GM12878 (cell line): ENCODE results near the gene FAM228A. TPM values are rescaled to one million over a fixed set of nuclear protein-coding genes. Genes with fewer than 3 reads are reported as not detected.

ENCODE experiments used
- ATAC-seq: fragments of 200-7000 bp; cut with Tn5 transposase; 3 replicates; pipeline ENCODE4 v1.9.1; 2020; ENCODE audit warnings: mild to moderate bottlenecking, moderate library complexity
- BruUV-seq: library from RNA; stranded (reverse); fragments of 400-500 nt; replicated peaks from 2 replicates; lab custom pipeline; 2021; lab: Mats Ljungman, UMichigan
- CTCF ChIA-PET: fragments of 300-600 bp; sonication (Branson Sonifier 250); formaldehyde crosslinking; extraction: SDS; loops from one replicate; lab custom pipeline; 2021; ENCODE audit warnings: inconsistent platforms; lab: Yijun Ruan, JAX
- POLR2A ChIA-PET: fragments of 350-600 bp; formaldehyde crosslinking; extraction: SDS; loops from one replicate; lab custom pipeline; 2021; ENCODE audit warnings: inconsistent platforms; lab: Charles Lee
- RAD21 ChIA-PET: fragments of 300-600 bp; sonication (Branson Sonifier 250); formaldehyde crosslinking; loops from one replicate; lab custom pipeline; 2023; ENCODE audit warnings: antibody characterized with exemption; ENCODE audit not compliant: unreplicated experiment; lab: Charles Lee
- SMC1A ChIA-PET: fragments of 300-600 bp; sonication (Branson Sonifier 250); formaldehyde crosslinking; loops from one replicate; lab custom pipeline; 2023; ENCODE audit not compliant: unreplicated experiment, uncharacterized antibody; lab: Charles Lee
- DNase-seq: peaks from one replicate; pipeline ENCODE4 v3.0.0-alpha.2; 2011; ENCODE audit warnings: low read depth, low spot score
- FAIRE-seq: peaks from 3 replicates; lab custom pipeline; 2011; peaks lifted over from hg19 to GRCh38; lab: Jason Lieb, UNC
- H2AFZ ChIP-seq: 2 replicates; pipeline ENCODE4 v1.6.0; 2011; ENCODE audit warnings: low read depth, low read length, control low read depth; ENCODE audit not compliant: control insufficient read depth
- H3K27ac ChIP-seq: 2 replicates; pipeline ENCODE4 v1.5.1; 2011; ENCODE audit warnings: control low read depth; ENCODE audit not compliant: control insufficient read depth, insufficient read depth
- H3K27me3 ChIP-seq, 2 experiments: replicated peaks in 1 of 2; 2 replicates each; pipeline versions ENCODE4 v1.6.0 to v1.6.1; 2011; ENCODE audit warnings: low read length in 1 of 2; ENCODE audit not compliant: control insufficient read depth in 2 of 2, insufficient read depth in 2 of 2
- H3K36me3 ChIP-seq, 2 experiments: 2 replicates each; pipeline ENCODE4 v1.5.1; 2011; ENCODE audit warnings: low read length in 1 of 2; ENCODE audit not compliant: control insufficient read depth in 2 of 2, insufficient read depth in 2 of 2
- H3K4me1 ChIP-seq: 2 replicates; pipeline ENCODE4 v1.6.1; 2011; ENCODE audit warnings: mild to moderate bottlenecking, low read length, moderate library complexity, mixed read lengths; ENCODE audit not compliant: control insufficient read depth, insufficient read depth
- H3K4me2 ChIP-seq: 2 replicates; pipeline ENCODE4 v1.6.0; 2011; ENCODE audit warnings: control low read depth; ENCODE audit not compliant: control insufficient read depth, insufficient read depth
- H3K4me3 ChIP-seq: fragments of 200-600 bp; sonication (generic); 2 replicates; pipeline ENCODE4 v1.5.1; 2016
- H3K79me2 ChIP-seq: 2 replicates; pipeline ENCODE4 v1.6.0; 2011; ENCODE audit warnings: low read length; ENCODE audit not compliant: control insufficient read depth, insufficient read depth
- H3K9ac ChIP-seq: 2 replicates; pipeline ENCODE4 v1.8.0; 2011; ENCODE audit warnings: low read length, control low read depth, mixed read lengths; ENCODE audit not compliant: control insufficient read depth, insufficient read depth
- H3K9me3 ChIP-seq: replicated peaks from 3 replicates; pipeline ENCODE4 v1.5.1; 2011; ENCODE audit warnings: mild to moderate bottlenecking, low read length; ENCODE audit not compliant: control insufficient read depth, insufficient read depth
- H4K20me1 ChIP-seq: 2 replicates; pipeline ENCODE4 v1.6.0; 2011; ENCODE audit not compliant: control insufficient read depth, insufficient read depth
- CREM ChIP-seq: IDR thresholded peaks from 2 replicates; pipeline ENCODE4 v1.6.1; 2014; ENCODE audit warnings: antibody characterized with exemption, low read depth
- JUND ChIP-seq: IDR thresholded peaks from 2 replicates; pipeline ENCODE4 v1.6.1; 2012; ENCODE audit warnings: low read depth, mild to moderate bottlenecking, low read length, improper control_type of control experiment, moderate library complexity
- MEF2B ChIP-seq: fragments of 450-650 bp; IDR thresholded peaks from 2 replicates; pipeline ENCODE4 v1.6.1; 2018; ENCODE audit warnings: mild to moderate bottlenecking, moderate library complexity; ENCODE audit not compliant: partially characterized antibody, poor library complexity, severe bottlenecking
- NKRF ChIP-seq: fragments of 450-650 bp; conservative IDR thresholded peaks from 2 replicates; pipeline ENCODE4 v1.6.1; 2017; ENCODE audit warnings: mild to moderate bottlenecking, moderate library complexity
- RELB ChIP-seq: fragments of 450-650 bp; IDR thresholded peaks from 2 replicates; pipeline ENCODE4 v1.6.1; 2017; ENCODE audit warnings: low read depth, mild to moderate bottlenecking, moderate library complexity
- SIN3A ChIP-seq: IDR thresholded peaks from 2 replicates; pipeline ENCODE4 v1.6.1; 2012; ENCODE audit warnings: low read depth, low read length, improper control_type of control experiment
- SUPT20H ChIP-seq: IDR thresholded peaks from 2 replicates; pipeline ENCODE4 v1.6.1; 2011; ENCODE audit warnings: low read depth, mild to moderate bottlenecking, low read length, moderate library complexity, borderline replicate concordance; ENCODE audit not compliant: control insufficient read depth
- TCF12 ChIP-seq: IDR thresholded peaks from 2 replicates; pipeline ENCODE4 v1.6.1; 2011; ENCODE audit warnings: low read depth, mild to moderate bottlenecking, low read length
- WGBS: methylation state at CpG from one replicate; pipeline ENCODE4 v1.1.6; 2016; ENCODE audit warnings: low lambda C conversion rate; ENCODE audit not compliant: insufficient replicate concordance, insufficient coverage; ENCODE audit errors: missing lambda C conversion rate; 5-methylcytosine and 5-hydroxymethylcytosine counted together
- in situ Hi-C: fragments of 300-500 bp; cut with MboI; formaldehyde crosslinking; loops from 9 replicates; pipeline ENCODE4 v1.14.3; 2018; ENCODE audit warnings: mixed read lengths
- intact Hi-C: fragments of 100-400 bp; cut with micrococcal nuclease; formaldehyde crosslinking; loops from one replicate; pipeline ENCODE4 v1.14.2; 2022; ENCODE audit not compliant: unreplicated experiment
- polyA plus RNA-seq, 11 experiments: library from polyadenylated mRNA; depleted of rRNA in 4 of 11; unstranded in 6 of 11; stranded (reverse) in 5 of 11; fragments of >200 nt; fragmentation: Nextera tagmentation in 4 of 11; fragmentation: Illumina TruSeq in 1 of 11; extraction: Ambion mirVana in 4 of 11; extraction: Trizol in 1 of 11; gene quantifications; 1 replicate in 1 of 11; 2 replicates in 10 of 11; pipeline versions ENCODE4 v1.2.1 to v1.2.3, GENCODE V29; 2011 to 2016; ENCODE audit warnings: inconsistent platforms in 2 of 11, missing spikeins in 2 of 11, low read depth in 1 of 11
- total RNA-seq, 4 experiments: library from RNA; depleted of rRNA in 3 of 4; stranded (reverse); fragments of >200 nt in 3 of 4; fragmentation: Illumina TruSeq in 1 of 4; extraction: Trizol in 1 of 4; gene quantifications; 2 replicates each; pipeline versions ENCODE4 v1.2.1 to v1.2.3, GENCODE V29; 2013 to 2021

FAM228A gene
- total and polyA plus RNA-seq, 10 of the 15 experiments (the other 5 are each of a cell fraction or from before 2014, with no cell fraction given): 0.06 TPM; not detected in 9

GRCh38 chr2:24210723-24211122 lies 35.9 kb downstream of the FAM228A start (continued):
- TF ChIP-seq RELB: no peak
- no peak for TF ChIP-seq SUPT20H
- TF ChIP-seq TCF12: no peak
- no peak for TF ChIP-seq CREM

- Histone ChIP-seq H3K36me3 (peaks cover 14 to 26% of the 10 kb centered on the region in 2 experiments; a peak in 3 of 4 replicates), H4K20me1 (no peaks in the 10 kb centered on the region), H2AFZ (no peak overlapping the region), H3K79me2 (no peaks in the 10 kb centered on the region), H3K4me2 (no peak overlapping the region), H3K4me1 (peaks cover 9% of the 10 kb centered on the region), H3K9ac (no peak overlapping the region), H3K9me3 (no peaks in the 10 kb centered on the region), H3K4me3 (no peak overlapping the region), H3K27ac (no peak overlapping the region), H3K27me3 (no peaks in the 10 kb centered on the region)
- FAIRE-seq: no peak
- ChIA-PET RAD21 (no interaction called here), CTCF (interaction anchor here (1.6 kb wide), 1 partner anchor 87 kb away, joined by 3 read pairs; no protein-coding TSS in a partner anchor), SMC1A (no interaction called here), POLR2A (no interaction called here)
- DNase-seq: no peak
- intact Hi-C loops (no loop called here), in situ Hi-C loops (no loop called here)
- TF ChIP-seq NKRF (no peak), JUND (no peak), SIN3A (no peak), MEF2B (no peak)
- WGBS: 92% methylated on average over 7 of the region's 7 CpGs
- ATAC-seq: no peak
- BruUV-seq: no TSS peak
Observed at GRCh38 chr2:24211408-24211807, 36.6 kb downstream of the FAM228A start.
